VCaP (cell line): ENCODE measurements around the gene TMED4.
"Not testable (repeated sequence)": the region's sequence is repeated elsewhere in the genome, so short reads cannot be mapped to it uniquely, and the experiment has no call there.

Source experiments
- H3K27ac ChIP-seq: fragments of 450-650 bp; 2 replicates; pipeline ENCODE4 v1.5.1; 2017
- CTCF ChIP-seq: fragments of 450-650 bp; conservative IDR thresholded peaks from 2 replicates; pipeline ENCODE4 v1.5.1; 2017; ENCODE audit warnings: mild to moderate bottlenecking, moderate library complexity

TMED4 gene

DNA sequence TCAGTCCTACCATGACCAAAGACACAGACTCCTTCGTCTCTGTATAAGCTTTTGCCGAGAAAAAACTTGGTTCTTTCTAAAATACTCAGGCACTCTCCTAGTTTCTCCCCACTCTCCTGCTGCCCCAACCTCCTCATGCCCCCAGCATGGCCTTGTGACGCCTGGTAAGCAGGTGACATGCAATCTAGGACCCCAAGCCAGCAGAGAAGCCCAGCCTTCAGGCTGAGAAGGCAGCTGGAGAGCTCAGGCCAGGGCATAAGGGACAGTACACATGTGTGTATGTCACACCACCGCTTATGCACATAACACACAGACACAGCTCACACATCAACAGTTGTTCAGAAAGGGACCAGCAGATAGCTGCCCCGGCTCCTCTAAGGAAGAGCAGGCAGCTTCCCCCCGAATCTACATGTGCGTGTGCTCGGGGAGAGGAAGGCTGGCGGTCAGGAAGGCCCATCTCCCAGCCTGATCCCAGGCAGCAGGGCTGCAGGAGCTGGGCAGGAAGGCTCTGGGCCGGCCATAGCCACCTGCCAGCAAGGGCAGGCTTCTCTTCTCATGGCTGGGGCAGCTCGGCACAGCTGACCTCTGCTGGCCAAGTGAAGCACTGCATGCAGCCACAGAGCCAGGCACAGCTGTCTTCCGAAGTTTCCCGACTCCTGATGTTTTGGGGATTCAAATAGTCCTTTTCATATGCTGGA, 16.8 kb downstream of the TMED4 start:
- peak overlapping the region; percentile 38; the same call in 1 of the 2 replicates for H3K27ac ChIP-seq

DNA sequence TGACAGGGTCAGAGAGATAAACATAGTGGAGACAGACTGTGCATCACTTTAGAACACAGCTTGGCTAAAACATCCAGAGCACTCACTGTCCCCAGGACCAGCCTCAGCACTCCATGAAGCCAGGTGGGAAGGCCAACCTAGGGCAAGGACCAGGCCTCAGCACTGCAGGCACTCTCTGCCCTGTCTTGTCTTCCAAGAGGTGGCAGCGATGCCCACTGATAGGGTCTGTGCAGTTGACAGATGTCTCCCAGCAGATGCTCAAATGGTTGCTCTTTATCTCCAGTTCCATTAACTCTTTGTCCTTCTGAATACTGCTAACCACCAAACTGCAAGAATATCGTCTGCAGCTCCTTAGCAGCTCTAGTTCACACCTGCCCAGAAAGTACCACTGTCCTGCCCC, 17.4 kb downstream of the TMED4 start:
- no peak for TF ChIP-seq CTCF
- H3K27ac ChIP-seq = no peak overlapping the region

More for the DNA sequence above, 16.8 kb downstream of the TMED4 start:
- peak; percentile 100 for TF ChIP-seq CTCF

DNA sequence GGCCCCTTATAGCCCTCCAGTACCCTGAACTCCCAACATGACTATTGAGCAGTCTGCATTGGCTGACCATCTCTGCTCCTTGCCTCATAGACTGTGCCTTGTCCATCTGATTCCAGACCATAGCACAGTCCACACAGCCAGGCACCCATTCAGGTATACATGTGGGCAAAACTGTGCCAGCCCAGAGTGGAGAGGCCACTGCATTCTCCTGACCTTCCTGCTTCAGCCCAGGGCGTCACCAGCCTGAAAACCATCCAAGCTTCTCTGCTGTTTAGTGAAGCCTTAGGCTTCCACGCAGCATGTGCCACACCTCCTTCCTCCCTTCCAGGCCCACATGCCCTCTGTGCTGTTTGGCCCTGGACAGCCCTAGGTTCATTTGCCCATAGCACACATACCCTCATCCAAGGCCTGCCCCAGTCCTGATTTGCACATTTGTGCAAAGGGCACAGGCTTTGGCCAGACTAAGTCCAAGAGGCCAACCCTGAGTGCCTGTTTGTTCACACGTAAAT, 18.8 kb downstream of the TMED4 start:
- H3K27ac ChIP-seq = no peak overlapping the region
- TF ChIP-seq CTCF = no peak

DNA sequence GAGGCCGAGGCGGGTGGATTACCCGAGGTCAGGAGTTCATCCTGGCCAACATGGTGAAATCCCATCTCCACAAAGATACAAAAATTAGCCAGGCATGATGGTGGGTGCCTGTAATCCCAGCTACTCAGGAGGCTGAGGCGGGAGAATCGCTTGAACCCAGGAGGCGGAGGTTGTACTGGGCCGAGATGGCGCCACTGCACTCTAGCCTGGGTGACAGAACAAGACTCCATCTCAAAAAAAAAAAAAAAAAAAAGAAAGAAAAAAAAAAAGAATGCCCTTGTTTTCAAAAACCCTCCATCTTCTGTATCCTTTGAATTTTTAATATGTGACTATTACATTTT, 19.4 kb downstream of the TMED4 start:
- H3K27ac ChIP-seq = not testable (repeated sequence)

DNA sequence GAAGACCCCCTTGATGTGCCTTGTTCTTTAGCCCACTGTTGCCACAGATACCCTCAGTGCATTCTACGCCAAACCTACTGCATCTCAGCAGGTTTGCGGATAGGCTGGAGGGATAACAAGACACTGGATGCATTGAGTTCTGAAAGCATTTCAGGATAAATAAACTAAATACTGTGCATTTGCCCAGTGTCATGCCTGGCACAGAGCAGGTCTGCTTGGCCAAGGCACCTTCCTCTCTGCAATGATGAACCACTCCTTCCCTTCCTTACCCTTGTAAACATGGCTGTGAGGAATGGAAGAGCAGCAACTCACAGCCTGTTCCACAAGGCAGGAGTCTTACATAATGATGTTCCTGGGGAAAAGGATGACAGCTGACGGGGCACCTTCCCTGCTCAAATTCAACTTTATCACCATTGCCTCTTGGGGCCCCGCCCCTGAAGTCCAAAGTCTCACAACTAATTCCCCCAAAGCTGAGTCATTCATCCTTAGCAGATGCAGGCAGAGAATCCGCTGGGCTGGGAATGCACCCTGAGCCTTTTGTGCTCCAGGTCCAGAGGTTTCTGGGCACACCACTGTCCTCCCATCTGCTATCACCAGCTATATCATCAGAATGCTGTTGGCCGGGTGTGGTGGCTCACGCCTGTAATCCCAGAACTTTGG, 19.9 kb downstream of the TMED4 start:
- TF ChIP-seq CTCF = no peak
- H3K27ac ChIP-seq = no peak overlapping the region

DNA sequence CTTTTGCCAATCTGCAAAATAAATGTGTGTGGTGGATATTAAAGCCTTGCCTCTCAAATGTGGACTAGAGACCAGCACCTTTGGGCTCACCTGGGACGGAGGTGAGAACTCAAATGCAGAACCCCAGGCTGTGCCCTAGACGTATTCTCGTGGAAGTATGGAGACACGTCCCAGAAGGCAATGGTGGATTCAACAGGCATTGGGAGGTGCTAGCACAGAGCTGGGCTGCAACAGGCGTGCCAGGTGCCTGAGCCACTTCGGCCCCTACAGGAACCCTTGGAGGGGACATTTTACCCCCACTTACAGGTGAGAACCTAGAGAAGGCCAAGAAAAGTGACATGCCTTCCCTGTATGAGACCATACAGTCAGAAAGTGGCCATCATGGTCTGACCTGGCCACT, 20.6 kb downstream of the TMED4 start:
- no peak overlapping the region for H3K27ac ChIP-seq
- no peak for TF ChIP-seq CTCF

GRCh38 chr7:44559485-44559884, 22.5 kb downstream of the TMED4 start:
- TF ChIP-seq CTCF = no peak
- H3K27ac ChIP-seq = no peak overlapping the region

- no peak for TF ChIP-seq CTCF
Measured at GRCh38 chr7:44557485-44557884, 24.5 kb downstream of the TMED4 start.

More at GRCh38 chr7:44557485-44557884, 24.5 kb downstream of the TMED4 start:
- H3K27ac ChIP-seq = no peak overlapping the region
